Osteoblast (primary cell): Measurements from ENCODE around the gene SPRR2G. TPM values are rescaled to one million over a fixed set of nuclear protein-coding genes. Genes with fewer than 3 reads are reported as not detected.
"Not testable (repeated sequence)": the region's sequence is repeated elsewhere in the genome, so short reads cannot be mapped to it uniquely, and the experiment has no call there.

ENCODE experiments used
- DNase-seq: peaks from one replicate; pipeline ENCODE4 v3.0.0; 2011; ENCODE audit warnings: low spot score, mixed read lengths; ENCODE audit not compliant: insufficient read length; ENCODE audit errors: missing footprints
- H2AFZ ChIP-seq: 2 replicates; pipeline ENCODE4 v1.6.0; 2011; ENCODE audit warnings: mild to moderate bottlenecking, low read length
- H3K27ac ChIP-seq: 2 replicates; pipeline ENCODE4 v1.5.1; 2011; ENCODE audit warnings: mild to moderate bottlenecking, low read depth, low read length, moderate library complexity
- H3K27me3 ChIP-seq: 2 replicates; pipeline ENCODE4 v1.6.0; 2012; ENCODE audit warnings: mild to moderate bottlenecking, control low read depth, inconsistent platforms, low read length, moderate library complexity; ENCODE audit not compliant: insufficient read depth
- H3K36me3 ChIP-seq: 2 replicates; pipeline ENCODE4 v1.5.1; 2011; ENCODE audit warnings: mild to moderate bottlenecking, low read length, control low read depth, moderate library complexity; ENCODE audit not compliant: insufficient read depth
- H3K4me1 ChIP-seq: 2 replicates; pipeline ENCODE4 v1.5.1; 2011; ENCODE audit warnings: mild to moderate bottlenecking, low read length, control low read depth, moderate library complexity; ENCODE audit not compliant: insufficient read depth
- H3K4me2 ChIP-seq: 2 replicates; pipeline ENCODE4 v1.6.0; 2011; ENCODE audit warnings: mild to moderate bottlenecking, low read length; ENCODE audit not compliant: insufficient read depth
- H3K4me3 ChIP-seq: fragments of 200-600 bp; sonication (generic); 3 replicates; pipeline ENCODE4 v1.5.1; 2012; ENCODE audit warnings: mild to moderate bottlenecking, low read length, inconsistent platforms; ENCODE audit not compliant: insufficient read depth
- H3K79me2 ChIP-seq: 2 replicates; pipeline ENCODE4 v1.6.0; 2012; ENCODE audit warnings: mild to moderate bottlenecking, low read length, control low read depth, inconsistent platforms; ENCODE audit not compliant: insufficient read depth
- H3K9me3 ChIP-seq: 2 replicates; pipeline ENCODE4 v1.5.1; 2011; ENCODE audit warnings: low read depth, low read length, control low read depth
- H4K20me1 ChIP-seq: 2 replicates; pipeline ENCODE4 v1.6.0; 2012; ENCODE audit warnings: mild to moderate bottlenecking, low read length, control low read depth; ENCODE audit not compliant: insufficient read depth
- CTCF ChIP-seq: IDR thresholded peaks from 2 replicates; pipeline ENCODE4 v1.5.1; 2011; ENCODE audit warnings: mild to moderate bottlenecking, low read depth, low read length, moderate library complexity; ENCODE audit errors: extremely low read depth
- total RNA-seq: library from RNA; depleted of rRNA; stranded (reverse); fragments of >200 nt; gene quantifications from 2 replicates; pipeline ENCODE4 v1.2.3, GENCODE V29; 2012

Gene SPRR2G
- total RNA-seq, 1 donor = not detected

- no peak overlapping the region for H3K4me3 ChIP-seq
- no peaks in the 10 kb centered on the region for H3K4me1 ChIP-seq
- H2AFZ ChIP-seq = no peak overlapping the region
- no peak for TF ChIP-seq CTCF
- no peaks in the 10 kb centered on the region for H4K20me1 ChIP-seq
- no peaks in the 10 kb centered on the region for H3K27me3 ChIP-seq
- DNase-seq = no peak
- no peak overlapping the region for H3K4me2 ChIP-seq
- H3K79me2 ChIP-seq = no peaks in the 10 kb centered on the region
- H3K36me3 ChIP-seq = no peaks in the 10 kb centered on the region
- no peak overlapping the region for H3K27ac ChIP-seq
- H3K9me3 ChIP-seq = no peaks in the 10 kb centered on the region
Measured at GRCh38 chr1:153141377-153141776, 9.3 kb downstream of the SPRR2G start.

GRCh38 chr1:153140484-153140883, 10.2 kb downstream of the SPRR2G start:
- Histone ChIP-seq H3K27ac (no peak overlapping the region), H3K36me3 (no peaks in the 10 kb centered on the region)
- no peak for DNase-seq

GRCh38 chr1:153133743-153134142, 16.9 kb downstream of the SPRR2G start:
- no peak for TF ChIP-seq CTCF
- Histone ChIP-seq H4K20me1 (no peaks in the 10 kb centered on the region), H3K4me2 (no peak overlapping the region)

More at GRCh38 chr1:153140484-153140883, 10.2 kb downstream of the SPRR2G start:
- Histone ChIP-seq H3K4me2 (no peak overlapping the region), H3K27me3 (no peaks in the 10 kb centered on the region), H2AFZ (no peak overlapping the region), H4K20me1 (no peaks in the 10 kb centered on the region), H3K79me2 (no peaks in the 10 kb centered on the region), H3K4me3 (no peak overlapping the region), H3K4me1 (no peaks in the 10 kb centered on the region), H3K9me3 (no peaks in the 10 kb centered on the region)
- TF ChIP-seq CTCF = no peak

GRCh38 chr1:153133267-153133666, 17.4 kb downstream of the SPRR2G start:
- H3K36me3 ChIP-seq = no peaks in the 10 kb centered on the region
- H3K4me2 ChIP-seq = no peak overlapping the region
- H3K4me3 ChIP-seq = no peak overlapping the region
- no peaks in the 10 kb centered on the region for H4K20me1 ChIP-seq
- no peak overlapping the region for H2AFZ ChIP-seq
- DNase-seq = no peak
- H3K27me3 ChIP-seq = no peaks in the 10 kb centered on the region
- no peaks in the 10 kb centered on the region for H3K9me3 ChIP-seq
- H3K27ac ChIP-seq = no peak overlapping the region
- no peaks in the 10 kb centered on the region for H3K79me2 ChIP-seq
- H3K4me1 ChIP-seq = no peaks in the 10 kb centered on the region
- TF ChIP-seq CTCF = no peak

More at GRCh38 chr1:153133743-153134142, 16.9 kb downstream of the SPRR2G start:
- H3K27ac ChIP-seq = no peak overlapping the region
- H2AFZ ChIP-seq = no peak overlapping the region
- H3K79me2 ChIP-seq = no peaks in the 10 kb centered on the region
- H3K27me3 ChIP-seq = no peaks in the 10 kb centered on the region
- H3K4me3 ChIP-seq = no peak overlapping the region
- no peaks in the 10 kb centered on the region for H3K4me1 ChIP-seq
- H3K36me3 ChIP-seq = no peaks in the 10 kb centered on the region
- DNase-seq = no peak
- no peaks in the 10 kb centered on the region for H3K9me3 ChIP-seq

GRCh38 chr1:153128688-153129087, 22.0 kb downstream of the SPRR2G start:
- H3K4me2 ChIP-seq, DNase-seq, H3K27me3 ChIP-seq, H2AFZ ChIP-seq, H3K27ac ChIP-seq, H3K36me3 ChIP-seq, H3K9me3 ChIP-seq, H3K79me2 ChIP-seq, H4K20me1 ChIP-seq, H3K4me1 ChIP-seq, H3K4me3 ChIP-seq: not testable (repeated sequence)
